Endodermal cell (in vitro differentiated cells): ENCODE data around the gene PXT1. TPM values are rescaled to one million over a fixed set of nuclear protein-coding genes. Genes with fewer than 3 reads are reported as not detected.
A peak's percentile ranks its signal among the peaks of the same experiment; 100 is the strongest.

ENCODE experiments used
- DNase-seq: peaks from one replicate; pipeline ENCODE4 v3.0.0-alpha.2; 2017
- H3K27ac ChIP-seq: 2 replicates; pipeline ENCODE4 v1.5.1; 2013; ENCODE audit warnings: mild to moderate bottlenecking, low read depth, low read length, moderate library complexity
- H3K27me3 ChIP-seq: 2 replicates; pipeline ENCODE4 v1.6.1; 2013; ENCODE audit warnings: mild to moderate bottlenecking, low read length, moderate library complexity; ENCODE audit not compliant: insufficient read depth, control insufficient read depth, poor library complexity, severe bottlenecking
- H3K36me3 ChIP-seq: 2 replicates; pipeline ENCODE4 v1.7.0; 2013; ENCODE audit warnings: mild to moderate bottlenecking, low read length, moderate library complexity; ENCODE audit not compliant: control insufficient read depth, insufficient read depth
- H3K4me1 ChIP-seq: one replicate; pipeline ENCODE4 v1.7.0; 2013; ENCODE audit warnings: low read length; ENCODE audit not compliant: control insufficient read depth, insufficient read depth
- H3K4me3 ChIP-seq: 2 replicates; pipeline ENCODE4 v1.5.1; 2013; ENCODE audit warnings: mild to moderate bottlenecking, low read length, moderate library complexity
- H3K9ac ChIP-seq: 2 replicates; pipeline ENCODE4 v1.6.1; 2013; ENCODE audit warnings: mild to moderate bottlenecking, low read length, moderate library complexity; ENCODE audit not compliant: poor library complexity, severe bottlenecking; ENCODE audit errors: extremely low read depth
- H3K9me3 ChIP-seq: 2 replicates; pipeline ENCODE4 v1.6.1; 2013; ENCODE audit warnings: mild to moderate bottlenecking, low read length, moderate library complexity; ENCODE audit not compliant: control insufficient read depth
- H3K27ac Mint-ChIP-seq: 2 replicates; pipeline ENCODE4 v1.8.0; 2020; ENCODE audit warnings: mixed read lengths
- H3K27me3 Mint-ChIP-seq: 2 replicates; pipeline ENCODE4 v1.8.0; 2021; ENCODE audit warnings: mild to moderate bottlenecking, mixed read lengths; ENCODE audit not compliant: insufficient read depth
- H3K36me3 Mint-ChIP-seq: 2 replicates; pipeline ENCODE4 v1.8.0; 2020; ENCODE audit warnings: low read depth, mixed read lengths
- H3K4me1 Mint-ChIP-seq: 2 replicates; pipeline ENCODE4 v1.8.0; 2020; ENCODE audit warnings: mixed read lengths
- H3K4me3 Mint-ChIP-seq: 2 replicates; pipeline ENCODE4 v1.8.0; 2020; ENCODE audit warnings: mild to moderate bottlenecking, moderate library complexity, mixed read lengths
- H3K9me3 Mint-ChIP-seq: 2 replicates; pipeline ENCODE4 v1.8.0; 2020; ENCODE audit warnings: mild to moderate bottlenecking, mixed read lengths
- CTCF ChIP-seq: fragments of 200-600 bp; sonication (generic); conservative IDR thresholded peaks from 2 replicates; pipeline ENCODE4 v1.5.0; 2021; ENCODE audit warnings: antibody characterized with exemption, mild to moderate bottlenecking
- WGBS, 2 experiments: methylation state at CpG; one replicate each; pipeline versions ENCODE4 v1.1.5 to v1.1.7; 2013; ENCODE audit warnings: missing lambda C conversion rate in 2 of 2, mixed read lengths in 1 of 2; ENCODE audit not compliant: insufficient coverage in 1 of 2, insufficient read length in 1 of 2; 5-methylcytosine and 5-hydroxymethylcytosine counted together
- total RNA-seq, 2 donors: library from RNA; stranded (reverse); fragmentation: NEBNext Ultra II Directional in 1 of 2; extraction: Animal tissue kit (Norgen Biotek cat#: 25700) in 1 of 2; gene quantifications; 2 replicates in 1 of 2; 3 replicates in 1 of 2; pipeline ENCODE4 v1.2.1, GENCODE V29; 2021

Gene PXT1
- total RNA-seq, 2 donors from 2014 or later, result 0.15 TPM; not detected in 1

GRCh38 chr6:36361071-36361470, 81.6 kb downstream of the PXT1 start:
- Mint-ChIP-seq H3K4me3 (no peak overlapping the region), H3K9me3 (no peaks in the 10 kb centered on the region), H3K4me1 (no peaks in the 10 kb centered on the region), H3K36me3 (no peaks in the 10 kb centered on the region), H3K27ac (no peak overlapping the region), H3K27me3 (no peaks in the 10 kb centered on the region)
- H3K36me3 ChIP-seq, result no peaks in the 10 kb centered on the region
- H3K9me3 ChIP-seq, result peaks cover 10% of the 10 kb centered on the region
- no peak overlapping the region for H3K9ac ChIP-seq
- H3K4me3 ChIP-seq, result no peak overlapping the region
- peak; percentile 33 for DNase-seq
- H3K27me3 ChIP-seq, result no peaks in the 10 kb centered on the region
- no peak for TF ChIP-seq CTCF
- H3K4me1 ChIP-seq, result no peaks in the 10 kb centered on the region
- 92 to 98% methylated on average over 5 to 11 of the region's 11 CpGs for WGBS, 2 experiments
- no peak overlapping the region for H3K27ac ChIP-seq

GRCh38 chr6:36360241-36361054, 82.2 kb downstream of the PXT1 start:
- H3K36me3 ChIP-seq, result no peaks in the 10 kb centered on the region
- DNase-seq, result peak; percentile 93
- peaks cover 10% of the 10 kb centered on the region for H3K9me3 ChIP-seq
- peak; percentile 87 for TF ChIP-seq CTCF
- whole genome bisulfite sequencing, 2 experiments, result 35 to 45% methylated on average over 7 to 10 of the region's 10 CpGs
- Mint-ChIP-seq H3K9me3 (no peaks in the 10 kb centered on the region), H3K4me3 (no peak overlapping the region), H3K27me3 (no peaks in the 10 kb centered on the region), H3K4me1 (no peaks in the 10 kb centered on the region), H3K27ac (no peak overlapping the region), H3K36me3 (no peaks in the 10 kb centered on the region)
- H3K27ac ChIP-seq, result no peak overlapping the region
- H3K9ac ChIP-seq, result no peak overlapping the region
- no peak overlapping the region for H3K4me3 ChIP-seq
- H3K4me1 ChIP-seq, result no peaks in the 10 kb centered on the region
- no peaks in the 10 kb centered on the region for H3K27me3 ChIP-seq

DNA sequence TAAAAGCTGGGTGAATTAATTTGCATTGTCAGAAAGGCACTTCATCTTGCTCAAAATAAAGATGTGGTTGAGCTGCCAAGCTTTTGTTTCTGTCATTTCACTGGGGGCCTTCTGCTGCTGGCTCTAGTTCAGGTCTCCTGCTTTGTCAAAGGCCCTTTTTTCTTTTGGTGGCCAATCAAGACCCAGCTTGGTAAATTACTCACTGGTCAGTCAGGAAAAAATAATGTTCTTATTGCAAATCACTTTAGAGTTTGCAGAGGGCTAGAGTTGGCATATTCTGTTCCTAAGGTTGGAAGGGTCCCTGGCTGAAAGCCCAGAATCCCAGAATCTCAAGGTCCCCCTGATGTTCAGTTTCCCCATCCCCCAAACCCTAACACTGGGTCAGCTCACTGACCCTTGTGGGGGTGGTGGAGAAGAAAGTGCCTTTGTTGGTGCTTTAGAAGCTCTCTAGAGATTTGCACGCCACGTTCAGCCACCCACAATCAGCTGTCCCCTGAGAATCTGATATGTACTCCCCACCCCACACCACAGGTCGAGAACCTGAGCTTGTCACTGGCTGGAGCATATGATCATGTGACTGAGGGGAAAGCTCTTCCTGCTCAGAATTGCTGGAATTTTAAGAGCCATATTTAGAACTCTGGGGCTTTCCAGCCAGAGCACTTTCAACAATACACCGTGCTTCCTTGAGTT, 84.3 kb downstream of the PXT1 start:
- no peak overlapping the region for H3K27ac ChIP-seq
- no peak overlapping the region for H3K27ac Mint-ChIP-seq
- no peaks in the 10 kb centered on the region for H3K4me1 Mint-ChIP-seq
- DNase-seq, result no peak
- no peaks in the 10 kb centered on the region for H3K27me3 ChIP-seq
- no peaks in the 10 kb centered on the region for H3K36me3 Mint-ChIP-seq
- no peaks in the 10 kb centered on the region for H3K27me3 Mint-ChIP-seq
- H3K4me3 Mint-ChIP-seq, result no peak overlapping the region
- 93 to 100% methylated on average over 2 to 4 of the region's 4 CpGs for WGBS, 2 experiments
- H3K9me3 Mint-ChIP-seq, result no peaks in the 10 kb centered on the region
- H3K9me3 ChIP-seq, result peaks cover 9% of the 10 kb centered on the region
- no peak for TF ChIP-seq CTCF
- no peak overlapping the region for H3K9ac ChIP-seq
- no peak overlapping the region for H3K4me3 ChIP-seq
- H3K4me1 ChIP-seq, result no peaks in the 10 kb centered on the region
- H3K36me3 ChIP-seq, result no peaks in the 10 kb centered on the region
